MG63 (cell line): ENCODE measurements around the gene PHF3. TPM values are rescaled to one million over a fixed set of nuclear protein-coding genes. Genes with fewer than 3 reads are reported as not detected.

ENCODE experiments used
- DNase-seq: peaks from one replicate; pipeline ENCODE4 v3.0.0-alpha.2; 2020
- H3K27me3 ChIP-seq: fragments of 250-450 bp; sonication (Bioruptor Pico); 2 replicates; pipeline ENCODE4 v1.5.1; 2020; ENCODE audit warnings: mild to moderate bottlenecking, moderate library complexity
- H3K36me3 ChIP-seq: fragments of 250-450 bp; sonication (Bioruptor Pico); 2 replicates; pipeline ENCODE4 v1.5.1; 2020; ENCODE audit warnings: mild to moderate bottlenecking, moderate library complexity
- H3K4me3 ChIP-seq: fragments of 250-450 bp; sonication (Bioruptor Pico); 2 replicates; pipeline ENCODE4 v1.5.1; 2020; ENCODE audit warnings: mild to moderate bottlenecking, moderate library complexity
- H3K9me3 ChIP-seq: fragments of 250-450 bp; sonication (Bioruptor Pico); 2 replicates; pipeline ENCODE4 v1.5.1; 2020; ENCODE audit warnings: mild to moderate bottlenecking, moderate library complexity
- total RNA-seq: library from RNA; depleted of rRNA; stranded (reverse); fragments of >200 nt; shearing (Covaris generic); gene quantifications from 2 replicates; pipeline ENCODE4 v1.2.3, GENCODE V29; 2014; ENCODE audit warnings: low replicate concordance

Gene PHF3
- total RNA-seq, 1 experiment from 2014 or later, result 10.0 TPM

DNA sequence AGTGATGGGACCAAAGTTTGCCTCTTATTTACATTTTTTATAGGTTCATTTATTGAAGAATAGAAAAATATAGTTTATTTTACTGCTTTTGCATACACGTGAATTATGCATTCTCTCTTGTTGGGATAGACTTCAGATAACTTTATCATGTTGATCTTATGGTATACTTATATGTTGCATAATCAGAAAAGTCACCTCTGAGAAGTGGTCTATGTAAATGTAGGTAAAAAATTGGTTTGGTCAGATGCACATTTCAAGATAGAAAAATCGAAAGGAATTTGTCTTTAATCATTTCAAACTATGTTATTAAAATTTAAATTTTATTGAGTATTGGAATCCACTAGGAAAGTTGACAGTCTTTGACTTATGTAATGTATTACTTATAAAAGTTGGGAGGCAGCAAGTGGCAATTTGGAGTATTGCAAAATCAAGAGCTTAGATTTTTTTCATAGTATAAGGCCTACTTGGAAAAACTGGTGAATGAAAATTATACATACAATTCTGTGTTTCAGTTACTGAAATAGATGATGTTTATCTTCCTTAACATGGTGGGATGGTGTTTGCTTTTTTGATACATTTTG, 2.4 kb downstream of the PHF3 start:
- H3K36me3 ChIP-seq, result peaks cover 4% of the 10 kb centered on the region; the same call in 1 of the 2 replicates
- no peak for DNase-seq
- peak overlapping the region; percentile 82 for H3K4me3 ChIP-seq
- no peaks in the 10 kb centered on the region for H3K27me3 ChIP-seq
- no peaks in the 10 kb centered on the region for H3K9me3 ChIP-seq

GRCh38 chr6:63640062-63640461, 4.5 kb downstream of the PHF3 start:
- no peak for DNase-seq
- no peaks in the 10 kb centered on the region for H3K27me3 ChIP-seq
- H3K9me3 ChIP-seq, result no peaks in the 10 kb centered on the region
- peaks cover 4% of the 10 kb centered on the region; the same call in 1 of the 2 replicates for H3K36me3 ChIP-seq
- no peak overlapping the region for H3K4me3 ChIP-seq

GRCh38 chr6:63643862-63644261, 8.3 kb downstream of the PHF3 start:
- DNase-seq, result no peak
- H3K36me3 ChIP-seq, result peaks cover 4% of the 10 kb centered on the region; the same call in 1 of the 2 replicates
- no peak overlapping the region for H3K4me3 ChIP-seq
- H3K9me3 ChIP-seq, result no peaks in the 10 kb centered on the region
- H3K27me3 ChIP-seq, result no peaks in the 10 kb centered on the region

DNA sequence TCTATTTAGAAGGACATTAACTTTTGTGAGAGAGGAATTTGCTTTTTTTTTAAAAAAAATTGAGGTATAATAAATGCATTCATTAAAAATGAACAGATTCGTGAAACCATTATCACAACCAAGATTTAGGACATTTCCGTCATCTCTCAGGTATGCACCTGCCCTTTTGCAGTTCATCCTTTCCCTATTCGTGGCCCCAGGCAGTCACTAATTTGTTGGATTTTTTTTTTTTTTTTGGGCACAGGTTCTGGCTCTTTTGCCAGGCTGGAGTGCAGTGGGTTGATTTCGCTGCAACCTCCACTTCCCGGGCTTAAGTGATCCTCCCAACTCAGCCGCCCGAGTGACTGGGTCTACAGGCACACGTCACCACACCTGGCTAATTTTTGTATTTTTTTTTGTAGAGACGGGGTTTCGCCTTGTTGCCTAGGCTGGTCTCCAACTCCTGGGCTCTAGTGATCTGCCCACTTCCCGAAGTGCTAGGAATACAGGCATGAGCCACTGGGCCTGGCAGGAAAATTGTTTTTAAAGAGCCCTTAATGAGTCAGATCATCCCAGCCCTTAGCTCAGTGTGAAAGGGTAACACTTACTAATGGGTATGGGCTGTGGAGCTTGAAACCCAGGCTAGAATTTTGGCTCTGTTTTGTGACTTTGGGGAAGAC, 9.2 kb downstream of the PHF3 start:
- DNase-seq, result peak; percentile 75
- H3K36me3 ChIP-seq, result peaks cover 4% of the 10 kb centered on the region; the same call in 1 of the 2 replicates
- H3K9me3 ChIP-seq, result no peaks in the 10 kb centered on the region

GRCh38 chr6:63649269-63649668, 13.7 kb downstream of the PHF3 start:
- Histone ChIP-seq H3K9me3 (peaks cover 2% of the 10 kb centered on the region; the same call in 1 of the 2 replicates), H3K36me3 (peaks cover 3% of the 10 kb centered on the region; the same call in 1 of the 2 replicates), H3K4me3 (no peak overlapping the region), H3K27me3 (no peaks in the 10 kb centered on the region)
- DNase-seq, result no peak

More for the DNA sequence above, 9.2 kb downstream of the PHF3 start:
- no peaks in the 10 kb centered on the region for H3K27me3 ChIP-seq
- no peak overlapping the region for H3K4me3 ChIP-seq

DNA sequence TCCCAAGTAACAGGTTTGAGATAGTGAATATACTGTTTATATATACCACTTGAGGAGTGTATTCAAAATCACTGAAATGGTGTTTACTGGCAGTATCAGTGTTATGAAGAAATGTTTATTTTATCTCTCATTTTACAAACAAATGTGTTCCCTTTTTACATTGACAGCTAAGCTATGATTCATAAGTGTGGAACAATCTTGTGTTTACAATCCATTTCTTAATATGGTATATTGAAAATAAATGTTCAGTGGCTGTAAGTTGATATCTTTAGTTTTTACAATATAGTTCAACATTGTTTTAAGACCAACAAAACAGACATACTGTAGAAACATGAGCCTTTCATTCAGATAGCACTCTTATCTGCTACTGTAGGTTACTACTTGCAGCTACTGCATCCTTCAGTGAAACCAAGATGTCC, 14.3 kb downstream of the PHF3 start:
- Histone ChIP-seq H3K27me3 (no peaks in the 10 kb centered on the region), H3K4me3 (no peak overlapping the region)
- DNase-seq, result no peak

GRCh38 chr6:63652980-63653379, 17.4 kb downstream of the PHF3 start:
- no peak for DNase-seq
- H3K4me3 ChIP-seq, result no peak overlapping the region
- H3K9me3 ChIP-seq, result peaks cover 2% of the 10 kb centered on the region; the same call in 1 of the 2 replicates
- peaks cover 3% of the 10 kb centered on the region; the same call in 1 of the 2 replicates for H3K36me3 ChIP-seq
- no peaks in the 10 kb centered on the region for H3K27me3 ChIP-seq

More for the DNA sequence above, 14.3 kb downstream of the PHF3 start:
- Histone ChIP-seq H3K9me3 (peaks cover 2% of the 10 kb centered on the region; the same call in 1 of the 2 replicates), H3K36me3 (peaks cover 3% of the 10 kb centered on the region; the same call in 1 of the 2 replicates)

GRCh38 chr6:63660757-63661156, 25.2 kb downstream of the PHF3 start:
- Histone ChIP-seq H3K36me3 (no peaks in the 10 kb centered on the region), H3K4me3 (no peak overlapping the region), H3K27me3 (no peaks in the 10 kb centered on the region), H3K9me3 (no peaks in the 10 kb centered on the region)
- no peak for DNase-seq

GRCh38 chr6:63661769-63662168, 26.2 kb downstream of the PHF3 start:
- Histone ChIP-seq H3K4me3 (no peak overlapping the region), H3K36me3 (no peaks in the 10 kb centered on the region), H3K27me3 (no peaks in the 10 kb centered on the region), H3K9me3 (no peaks in the 10 kb centered on the region)
- no peak for DNase-seq

- no peaks in the 10 kb centered on the region for H3K9me3 ChIP-seq
- DNase-seq, result peak; percentile 1
- no peak overlapping the region for H3K4me3 ChIP-seq
- H3K27me3 ChIP-seq, result no peaks in the 10 kb centered on the region
- no peaks in the 10 kb centered on the region for H3K36me3 ChIP-seq
Measured at GRCh38 chr6:63663147-63663955, 27.7 kb downstream of the PHF3 start.

DNA sequence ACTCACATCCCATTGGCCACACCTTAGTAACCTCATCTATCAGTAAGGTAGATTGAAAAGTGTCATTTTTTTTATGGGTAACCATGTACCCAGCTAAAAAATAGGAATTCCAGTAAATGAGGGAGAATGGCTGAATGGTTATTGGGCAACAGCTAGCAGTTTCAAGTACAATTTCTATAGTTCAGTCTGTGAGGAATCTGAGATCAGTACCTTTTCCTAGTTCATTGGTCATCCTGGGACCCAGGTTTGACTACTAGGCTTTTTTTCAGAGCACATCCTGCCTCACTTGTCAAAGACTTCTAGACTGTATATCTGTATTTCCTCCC, 28.3 kb downstream of the PHF3 start:
- no peaks in the 10 kb centered on the region for H3K36me3 ChIP-seq
- H3K9me3 ChIP-seq, result no peaks in the 10 kb centered on the region
- no peaks in the 10 kb centered on the region for H3K27me3 ChIP-seq
- DNase-seq, result no peak
- H3K4me3 ChIP-seq, result no peak overlapping the region

DNA sequence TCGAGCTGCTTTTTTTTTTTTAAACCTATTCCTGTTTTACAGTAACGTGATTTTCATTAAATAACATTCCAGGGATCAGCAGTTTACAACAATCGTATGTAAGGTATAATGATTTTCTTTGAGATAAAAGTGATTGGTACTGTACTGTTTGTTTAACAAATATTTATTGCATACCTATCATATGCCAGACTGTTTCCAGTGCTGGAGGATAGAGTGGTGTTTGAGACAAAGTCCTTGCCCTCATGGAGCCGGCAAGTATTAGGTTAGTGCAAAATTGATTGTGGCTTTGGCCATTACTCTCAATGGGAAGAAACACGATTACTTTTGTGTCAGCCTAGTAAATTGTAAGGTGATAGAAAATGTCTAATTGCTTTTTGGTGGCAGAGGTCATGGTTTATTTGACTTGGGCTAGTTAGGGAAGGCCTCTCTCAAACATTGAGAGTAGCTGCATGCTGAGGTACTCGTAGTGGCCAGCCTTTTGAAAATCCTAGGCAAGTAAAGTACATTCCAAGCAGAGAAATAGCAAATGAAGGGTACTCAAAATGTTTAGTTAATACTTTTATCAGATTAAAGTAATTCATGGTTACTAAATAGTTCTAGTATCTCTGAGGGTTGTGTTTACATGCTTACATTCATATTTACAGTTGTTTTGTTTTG, 35.6 kb downstream of the PHF3 start:
- Histone ChIP-seq H3K4me3 (no peak overlapping the region), H3K9me3 (no peaks in the 10 kb centered on the region), H3K36me3 (no peaks in the 10 kb centered on the region), H3K27me3 (no peaks in the 10 kb centered on the region)
- no peak for DNase-seq

- H3K27me3 ChIP-seq, result no peaks in the 10 kb centered on the region
- no peaks in the 10 kb centered on the region for H3K9me3 ChIP-seq
- no peaks in the 10 kb centered on the region for H3K36me3 ChIP-seq
- DNase-seq, result no peak
- H3K4me3 ChIP-seq, result no peak overlapping the region
Measured at GRCh38 chr6:63672582-63673129, 37.1 kb downstream of the PHF3 start.

DNA sequence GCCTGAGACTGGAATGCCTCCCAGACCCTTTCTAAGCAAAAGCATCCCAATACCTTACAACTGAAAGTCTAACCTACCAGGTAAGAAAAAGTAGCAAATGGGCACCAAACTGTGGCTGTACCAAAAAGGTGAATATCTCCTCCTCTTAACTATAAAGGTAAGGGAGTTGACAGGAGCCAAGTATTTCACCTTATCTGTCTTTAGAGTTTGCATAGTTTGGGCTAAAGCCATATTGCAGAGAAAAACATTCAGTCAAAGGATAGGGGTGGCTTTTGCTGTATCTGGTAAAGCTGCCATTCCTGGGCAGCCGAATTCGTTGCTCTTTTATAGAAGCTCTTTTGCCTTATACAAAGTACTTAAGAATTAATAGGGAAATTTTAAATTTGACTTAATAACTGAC, 38.1 kb downstream of the PHF3 start:
- no peak overlapping the region for H3K4me3 ChIP-seq
- H3K27me3 ChIP-seq, result no peaks in the 10 kb centered on the region
- no peak for DNase-seq
- H3K36me3 ChIP-seq, result no peaks in the 10 kb centered on the region
- no peaks in the 10 kb centered on the region for H3K9me3 ChIP-seq

DNA sequence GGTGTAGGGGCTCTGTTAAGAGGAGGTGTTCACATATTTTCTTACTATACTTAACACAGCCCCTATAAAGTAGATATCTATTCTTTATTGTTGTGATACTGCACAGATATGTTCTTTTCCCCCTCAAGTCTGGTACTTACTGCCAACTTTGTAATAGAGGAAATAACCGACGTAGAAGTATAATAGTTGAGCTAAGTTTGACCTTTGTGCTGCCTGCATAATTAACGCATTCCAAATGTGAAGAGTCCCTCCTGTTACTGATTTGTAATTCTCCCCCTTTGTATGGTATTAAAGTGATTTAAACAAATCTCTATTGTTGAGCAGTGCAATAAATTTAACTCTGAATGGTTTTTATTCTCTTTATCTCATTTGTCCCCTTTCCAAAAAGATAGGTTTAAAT, 39.0 kb downstream of the PHF3 start:
- Histone ChIP-seq H3K36me3 (no peaks in the 10 kb centered on the region), H3K9me3 (no peaks in the 10 kb centered on the region), H3K4me3 (no peak overlapping the region), H3K27me3 (no peaks in the 10 kb centered on the region)
- no peak for DNase-seq

DNA sequence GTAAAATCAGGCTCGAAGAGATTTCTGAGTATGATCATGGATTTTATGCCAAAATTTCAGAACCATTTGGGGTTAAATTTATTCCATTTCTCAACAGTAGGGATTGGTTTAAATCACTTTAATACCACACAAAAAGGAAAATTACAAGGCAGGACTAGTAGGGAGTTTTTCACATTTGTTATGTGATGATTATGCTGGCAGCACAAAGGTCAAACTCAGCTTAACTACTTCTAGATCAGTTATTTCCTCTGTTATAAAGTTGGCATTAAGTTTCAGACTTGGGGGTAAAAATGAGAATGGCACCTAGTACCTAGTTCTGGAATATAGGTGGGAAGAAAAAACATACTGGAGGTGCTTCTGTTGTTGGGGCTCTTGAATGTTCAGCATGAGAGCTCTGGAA, 39.5 kb downstream of the PHF3 start:
- H3K36me3 ChIP-seq, result no peaks in the 10 kb centered on the region
- H3K9me3 ChIP-seq, result no peaks in the 10 kb centered on the region
- DNase-seq, result no peak
- H3K4me3 ChIP-seq, result no peak overlapping the region
- no peaks in the 10 kb centered on the region for H3K27me3 ChIP-seq
